K562 (cell line): ENCODE measurements around the gene ZNF260. TPM values are rescaled to one million over a fixed set of nuclear protein-coding genes. Genes with fewer than 3 reads are reported as not detected.

Source experiments
- ATAC-seq: fragments of 200-7000 bp; cut with Tn5 transposase; 3 replicates; pipeline ENCODE4 v1.9.1; 2020; ENCODE audit warnings: moderate library complexity
- BruUV-seq: library from RNA; stranded (reverse); fragments of 400-500 nt; replicated peaks from 2 replicates; lab custom pipeline; 2021; lab: Mats Ljungman, UMichigan
- CTCF ChIA-PET: fragments of 300-600 bp; formaldehyde crosslinking; extraction: SDS; loops from one replicate; lab custom pipeline; 2021; ENCODE audit warnings: low intra/inter-chr PET ratio; lab: Yijun Ruan, JAX
- POLR2A ChIA-PET: fragments of 300-600, 350-650 bp; sonication (Branson Sonifier 250); formaldehyde crosslinking; extraction: SDS; loops from one replicate; lab custom pipeline; 2021; ENCODE audit warnings: antibody characterized with exemption, inconsistent platforms; lab: Yijun Ruan, JAX
- DNase-seq, 4 experiments: peaks; one replicate each; pipeline versions ENCODE4 v3.0.0 to v3.0.0-alpha.2; 2011 to 2018; ENCODE audit warnings: low spot score in 3 of 4, mixed read lengths in 3 of 4; ENCODE audit errors: extremely low read depth in 1 of 4
- FAIRE-seq: peaks from 2 replicates; lab custom pipeline; 2011; peaks lifted over from hg19 to GRCh38; lab: Jason Lieb, UNC
- H2AFZ ChIP-seq: 2 replicates; pipeline ENCODE4 v1.6.0; 2011; ENCODE audit warnings: low read depth, low read length, control low read depth, inconsistent platforms
- H3K27ac ChIP-seq: fragments of 200-600 bp; 3 replicates; pipeline ENCODE4 v1.8.0; 2011; ENCODE audit warnings: low read depth, mild to moderate bottlenecking, control low read depth, inconsistent platforms, low read length, moderate library complexity, mixed read lengths; ENCODE audit errors: extremely low read depth
- H3K27me3 ChIP-seq, 2 experiments: fragments of 300-600 bp in 1 of 2; 2 replicates in 1 of 2; 3 replicates in 1 of 2; pipeline versions ENCODE4 v1.6.0 to v1.8.0; 2011; ENCODE audit warnings: inconsistent platforms in 2 of 2, low read length in 2 of 2, mild to moderate bottlenecking in 1 of 2, mixed read lengths in 1 of 2, moderate library complexity in 1 of 2; ENCODE audit not compliant: control insufficient read depth in 2 of 2, insufficient read depth in 2 of 2
- H3K36me3 ChIP-seq: fragments of 300-600 bp; 3 replicates; pipeline ENCODE4 v1.8.0; 2011; ENCODE audit warnings: mild to moderate bottlenecking, low read length, inconsistent platforms; ENCODE audit not compliant: control insufficient read depth, insufficient read depth
- H3K4me1 ChIP-seq, 2 experiments: fragments of 200-600 bp in 1 of 2; replicated peaks in 1 of 2; 2 replicates in 1 of 2; 3 replicates in 1 of 2; pipeline versions ENCODE4 v1.5.1 to v1.8.0; 2011; ENCODE audit warnings: inconsistent platforms in 2 of 2, low read length in 2 of 2, mild to moderate bottlenecking in 1 of 2, mixed read lengths in 1 of 2, moderate library complexity in 1 of 2; ENCODE audit not compliant: control insufficient read depth in 2 of 2, insufficient read depth in 2 of 2
- H3K4me2 ChIP-seq: 2 replicates; pipeline ENCODE4 v1.6.1; 2011; ENCODE audit warnings: low read length, control low read depth, inconsistent platforms, mixed read lengths; ENCODE audit not compliant: insufficient read depth
- H3K4me3 ChIP-seq: fragments of 200-600 bp; sonication (generic), shearing (Covaris generic); 2 replicates; pipeline ENCODE4 v1.5.1; 2016; ENCODE audit warnings: control low read depth, inconsistent platforms
- H3K79me2 ChIP-seq: fragments of 200-600 bp; 3 replicates; pipeline ENCODE4 v1.8.0; 2011; ENCODE audit warnings: low read length, inconsistent platforms; ENCODE audit not compliant: control insufficient read depth, insufficient read depth
- H3K9ac ChIP-seq, 2 experiments: 2 replicates each; pipeline versions ENCODE4 v1.6.0 to v1.6.1; 2011; ENCODE audit warnings: low read depth in 2 of 2, low read length in 2 of 2, control low read depth in 1 of 2, inconsistent platforms in 1 of 2, mild to moderate bottlenecking in 1 of 2, mixed read lengths in 1 of 2; ENCODE audit not compliant: insufficient read depth in 1 of 2
- H3K9me1 ChIP-seq: one replicate; pipeline ENCODE4 v1.6.0; 2011; ENCODE audit warnings: inconsistent platforms, mild to moderate bottlenecking, low read length, moderate library complexity; ENCODE audit not compliant: control insufficient read depth, insufficient read depth
- H3K9me3 ChIP-seq: replicated peaks from 2 replicates; pipeline ENCODE4 v1.5.1; 2011; ENCODE audit warnings: low read depth, low read length, inconsistent platforms; ENCODE audit not compliant: control insufficient read depth, insufficient read depth
- H4K20me1 ChIP-seq: replicated peaks from 2 replicates; pipeline ENCODE4 v1.6.1; 2011; ENCODE audit warnings: low read length, inconsistent platforms, mixed read lengths; ENCODE audit not compliant: control insufficient read depth, insufficient read depth
- ARID2 ChIP-seq: fragments of 450-650 bp; IDR thresholded peaks from 2 replicates; pipeline ENCODE4 v1.6.1; 2017; ENCODE audit warnings: antibody characterized with exemption, mild to moderate bottlenecking
- CBFB ChIP-seq: sonication (generic); formaldehyde crosslinking; IDR thresholded peaks from 2 replicates; pipeline ENCODE4 v1.4.0; 2020; ENCODE audit warnings: mild to moderate bottlenecking, missing genetic modification reagents
- GATAD2B ChIP-seq: fragments of 450-650 bp; IDR thresholded peaks from 2 replicates; pipeline ENCODE4 v1.6.1; 2017; ENCODE audit warnings: mild to moderate bottlenecking, borderline replicate concordance
- HDAC2 ChIP-seq: fragments of 450-650 bp; IDR thresholded peaks from 2 replicates; pipeline ENCODE4 v1.6.1; 2016; ENCODE audit warnings: mild to moderate bottlenecking
- HNRNPK ChIP-seq: fragments of 200-400 bp; formaldehyde crosslinking; IDR thresholded peaks from one replicate; pipeline ENCODE4 v1.6.1; 2018; ENCODE audit warnings: mild to moderate bottlenecking, low read depth, low read length; ENCODE audit not compliant: poor library complexity, severe bottlenecking
- MAFF ChIP-seq: IDR thresholded peaks from 2 replicates; pipeline ENCODE4 v1.6.1; 2012; ENCODE audit warnings: low read length, improper control_type of control experiment
- PTBP1 ChIP-seq: fragments of 200-400 bp; formaldehyde crosslinking; IDR thresholded peaks from 2 replicates; pipeline ENCODE4 v1.6.1; 2017; ENCODE audit warnings: low read depth, low read length
- SP2 ChIP-seq: IDR thresholded peaks from 2 replicates; pipeline ENCODE4 v1.6.1; 2011; ENCODE audit warnings: mild to moderate bottlenecking, low read depth, low read length, moderate library complexity; ENCODE audit not compliant: poor library complexity, severe bottlenecking; ENCODE audit errors: extremely low read depth
- STAT5A ChIP-seq: IDR thresholded peaks from 2 replicates; pipeline ENCODE4 v1.6.1; 2012; ENCODE audit warnings: low read length, inconsistent platforms, borderline replicate concordance
- ZNF134 ChIP-seq: fragments of 250-450 bp; sonication (Bioruptor Pico); conservative IDR thresholded peaks from 2 replicates; pipeline ENCODE4 v1.4.0; 2020
- ZNF589 ChIP-seq: fragments of 200-800 bp; sonication (Bioruptor generic); IDR thresholded peaks from 2 replicates; pipeline ENCODE4 v1.6.1; 2016; ENCODE audit warnings: low read depth, missing genetic modification characterization, missing compliant biosample characterization
- ZNF75A ChIP-seq: fragments of 450-650 bp; formaldehyde crosslinking; IDR thresholded peaks from 2 replicates; pipeline ENCODE4 v1.4.0; 2020; ENCODE audit warnings: mild to moderate bottlenecking
- WGBS: fragments of 100-300 bp; shearing (Covaris generic); methylation state at CpG from one replicate; pipeline ENCODE4 v1.1.6; 2016; ENCODE audit warnings: low coverage, mixed read lengths; ENCODE audit not compliant: insufficient coverage; ENCODE audit errors: missing lambda C conversion rate; 5-methylcytosine and 5-hydroxymethylcytosine counted together
- in situ Hi-C: fragments of 300-500 bp; cut with MboI; formaldehyde crosslinking; loops from 4 replicates; pipeline ENCODE4 v1.15.0; 2018; ENCODE audit warnings: inconsistent platforms, mixed read lengths
- intact Hi-C: fragments of 100-400 bp; cut with micrococcal nuclease; formaldehyde crosslinking; loops from 2 replicates; pipeline ENCODE4 v1.14.2; 2022
- polyA plus RNA-seq, 8 experiments: library from polyadenylated mRNA; depleted of rRNA in 4 of 8; stranded (reverse) in 5 of 8; unstranded in 3 of 8; fragments of >200 nt; fragmentation: Nextera tagmentation in 2 of 8; fragmentation: Illumina TruSeq in 1 of 8; extraction: Ambion mirVana in 2 of 8; extraction: Trizol in 1 of 8; gene quantifications; 2 replicates each; pipeline versions ENCODE4 v1.2.1 to v1.2.3, GENCODE V29; 2011 to 2014; ENCODE audit warnings: inconsistent platforms in 1 of 8, missing spikeins in 1 of 8
- total RNA-seq, 7 experiments: library from RNA; depleted of rRNA in 6 of 7; stranded (reverse); fragments of >200 nt in 6 of 7; fragmentation: Illumina TruSeq in 2 of 7; extraction: Trizol in 2 of 7; gene quantifications; 2 replicates each; pipeline versions ENCODE4 v1.2.1 to v1.2.3, GENCODE V29; 2011 to 2021; ENCODE audit warnings: low replicate concordance in 1 of 7
- TF ChIP-seq, protein P1 (sequence below): fragments of 450-650 bp; formaldehyde crosslinking; IDR thresholded peaks from 2 replicates; pipeline ENCODE4 v1.4.0; 2020; ENCODE audit warnings: mild to moderate bottlenecking, moderate library complexity
- TF ChIP-seq, protein P2 (sequence below): fragments of 450-650 bp; IDR thresholded peaks from 2 replicates; pipeline ENCODE4 v1.6.1; 2016; ENCODE audit warnings: missing biosample characterization, missing genetic modification characterization
- TF ChIP-seq, protein P3 (sequence below), 2 experiments: fragments of 450-650 bp; IDR thresholded peaks; 2 replicates each; pipeline ENCODE4 v1.6.1; 2016
- TF ChIP-seq, protein P4 (sequence below): sonication (generic); formaldehyde crosslinking; IDR thresholded peaks from 2 replicates; pipeline ENCODE4 v1.9.0; 2022; ENCODE audit warnings: mild to moderate bottlenecking, missing genetic modification reagents

ZNF260 gene
- total and polyA plus RNA-seq, 9 of the 15 experiments (the other 6 are each of a cell fraction or from before 2014, with no cell fraction given), result 2.6 to 16.6 (median 5.8) TPM

DNA sequence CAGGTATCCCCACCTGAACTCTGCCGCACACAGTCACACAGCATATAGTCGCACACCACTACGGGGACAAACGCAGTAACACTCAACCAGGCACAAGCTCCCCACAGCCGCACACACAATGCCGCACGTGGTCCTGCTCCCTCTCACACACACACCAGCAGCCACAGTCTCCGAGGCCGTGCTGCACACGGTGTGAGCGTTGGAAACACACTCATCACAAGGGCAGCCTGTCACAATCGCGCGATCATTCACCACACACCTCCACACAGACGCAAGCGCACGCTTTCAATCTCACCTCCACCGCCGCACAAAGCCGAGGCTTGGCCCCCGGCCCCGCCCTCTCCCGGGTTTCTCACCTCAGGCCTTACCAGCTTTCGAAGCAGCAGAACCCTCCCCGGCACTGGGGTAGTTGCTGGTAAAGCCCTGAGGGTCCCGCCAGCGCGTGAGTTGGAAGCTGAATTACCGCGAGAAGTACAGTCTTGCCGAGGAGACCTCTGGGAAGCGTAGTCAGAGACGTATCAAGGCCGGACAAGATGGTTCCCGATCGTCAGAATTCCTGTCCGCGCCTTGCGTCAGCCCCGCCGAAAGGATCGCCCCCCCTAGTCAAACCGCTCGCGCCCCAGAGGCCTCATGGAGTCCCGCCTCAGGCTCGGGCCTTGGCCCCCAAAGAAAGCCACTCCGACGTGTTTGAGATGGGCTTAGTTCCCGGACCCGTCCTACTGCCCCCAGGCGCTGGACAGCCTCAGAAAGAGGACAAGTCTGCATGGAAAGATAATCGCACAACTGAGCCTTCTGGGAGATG lies 38.8 kb downstream of the ZNF260 start, which contains the start of gene ZNF566 (continued):
- TF ChIP-seq CBFB (CRISPR knock-in tag) (peak; percentile 72; the same call in 1 of the 2 replicates), ARID2 (peak; percentile 6; the same call in 1 of the 2 replicates), MAFF (peak; percentile 17; the same call in 1 of the 2 replicates), PTBP1 (peak; percentile 47; the same call in 1 of the 2 replicates), ZNF75A (0 out of 2 replicates have a peak, but pooled peaks have one; percentile 34), HDAC2 (0 out of 2 replicates have a peak, but pooled peaks have one; percentile 48)
- TF ChIP-seq, protein P1, sequence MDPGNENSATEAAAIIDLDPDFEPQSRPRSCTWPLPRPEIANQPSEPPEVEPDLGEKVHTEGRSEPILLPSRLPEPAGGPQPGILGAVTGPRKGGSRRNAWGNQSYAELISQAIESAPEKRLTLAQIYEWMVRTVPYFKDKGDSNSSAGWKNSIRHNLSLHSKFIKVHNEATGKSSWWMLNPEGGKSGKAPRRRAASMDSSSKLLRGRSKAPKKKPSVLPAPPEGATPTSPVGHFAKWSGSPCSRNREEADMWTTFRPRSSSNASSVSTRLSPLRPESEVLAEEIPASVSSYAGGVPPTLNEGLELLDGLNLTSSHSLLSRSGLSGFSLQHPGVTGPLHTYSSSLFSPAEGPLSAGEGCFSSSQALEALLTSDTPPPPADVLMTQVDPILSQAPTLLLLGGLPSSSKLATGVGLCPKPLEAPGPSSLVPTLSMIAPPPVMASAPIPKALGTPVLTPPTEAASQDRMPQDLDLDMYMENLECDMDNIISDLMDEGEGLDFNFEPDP (CRISPR knock-in tag), result no peak

DNA sequence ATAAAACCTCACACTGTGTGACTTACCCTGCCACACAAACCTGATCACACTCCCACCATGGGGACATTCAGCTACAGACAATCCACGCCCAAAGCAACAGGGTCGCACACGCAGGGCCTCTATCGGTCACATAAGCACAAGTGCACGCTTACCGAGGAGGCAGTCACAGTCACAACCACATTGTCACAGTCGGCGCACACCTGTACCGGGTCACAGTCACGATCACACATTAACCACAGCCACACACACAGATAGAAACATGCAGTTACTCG lies 39.3 kb downstream of the ZNF260 start:
- 2% methylated on average over 11 of the region's 11 CpGs for WGBS
- H3K9me1 ChIP-seq, result no peaks in the 10 kb centered on the region
- peak; percentile 66 for ATAC-seq
- peak overlapping the region; percentile 88 to 99 for H3K9ac ChIP-seq
- no peaks in the 10 kb centered on the region for H4K20me1 ChIP-seq
- no peaks in the 10 kb centered on the region for H3K27me3 ChIP-seq
- FAIRE-seq, result no peak
- CTCF ChIA-PET, result no interaction called here
- H3K4me3 ChIP-seq, result peak overlapping the region; percentile 57
- in situ Hi-C loops, result no loop called here
- H3K9me3 ChIP-seq, result peaks cover 3% of the 10 kb centered on the region; the same call in 1 of the 2 replicates
- H3K36me3 ChIP-seq, result no peaks in the 10 kb centered on the region
- H3K79me2 ChIP-seq, result peaks cover 33% of the 10 kb centered on the region
- peaks cover 4 to 11% of the 10 kb centered on the region in 2 experiments; a peak in 3 of 5 replicates for H3K4me1 ChIP-seq
- H3K27ac ChIP-seq, result peak overlapping the region; percentile 91
- H2AFZ ChIP-seq, result peak overlapping the region; percentile 92
- no TSS peak for BruUV-seq
- peak overlapping the region; percentile 100 for H3K4me2 ChIP-seq
- POLR2A ChIA-PET, result interaction anchor here (0.6 to 2.4 kb wide), 16 partner anchors 9 to 352 kb away, joined by 3 to 11 read pairs (median 3); partner anchors contain the start of genes ZFP14, ZNF260 and ZNF567
- DNase-seq, result peak; percentile 43 to 74 (median 53)
- intact Hi-C loops, result no loop called here
- TF ChIP-seq, protein P2, sequence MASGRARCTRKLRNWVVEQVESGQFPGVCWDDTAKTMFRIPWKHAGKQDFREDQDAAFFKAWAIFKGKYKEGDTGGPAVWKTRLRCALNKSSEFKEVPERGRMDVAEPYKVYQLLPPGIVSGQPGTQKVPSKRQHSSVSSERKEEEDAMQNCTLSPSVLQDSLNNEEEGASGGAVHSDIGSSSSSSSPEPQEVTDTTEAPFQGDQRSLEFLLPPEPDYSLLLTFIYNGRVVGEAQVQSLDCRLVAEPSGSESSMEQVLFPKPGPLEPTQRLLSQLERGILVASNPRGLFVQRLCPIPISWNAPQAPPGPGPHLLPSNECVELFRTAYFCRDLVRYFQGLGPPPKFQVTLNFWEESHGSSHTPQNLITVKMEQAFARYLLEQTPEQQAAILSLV (tag), result no peak
- TF ChIP-seq GATAD2B (no peak), HNRNPK (no peak), SP2 (no peak), STAT5A (peak; percentile 17; the same call in 1 of the 2 replicates), ZNF589 (CRISPR knock-in tag) (no peak), ZNF134 (CRISPR knock-in tag) (no peak)
- TF ChIP-seq, protein P3, sequence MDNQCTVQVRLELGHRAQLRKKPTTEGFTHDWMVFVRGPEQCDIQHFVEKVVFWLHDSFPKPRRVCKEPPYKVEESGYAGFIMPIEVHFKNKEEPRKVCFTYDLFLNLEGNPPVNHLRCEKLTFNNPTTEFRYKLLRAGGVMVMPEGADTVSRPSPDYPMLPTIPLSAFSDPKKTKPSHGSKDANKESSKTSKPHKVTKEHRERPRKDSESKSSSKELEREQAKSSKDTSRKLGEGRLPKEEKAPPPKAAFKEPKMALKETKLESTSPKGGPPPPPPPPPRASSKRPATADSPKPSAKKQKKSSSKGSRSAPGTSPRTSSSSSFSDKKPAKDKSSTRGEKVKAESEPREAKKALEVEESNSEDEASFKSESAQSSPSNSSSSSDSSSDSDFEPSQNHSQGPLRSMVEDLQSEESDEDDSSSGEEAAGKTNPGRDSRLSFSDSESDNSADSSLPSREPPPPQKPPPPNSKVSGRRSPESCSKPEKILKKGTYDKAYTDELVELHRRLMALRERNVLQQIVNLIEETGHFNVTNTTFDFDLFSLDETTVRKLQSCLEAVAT (IDR thresholded peaks at IDR 0.05), result 0 out of 4 replicates have a peak, but pooled peaks of 1 of the 2 experiments have one; percentile 47
- TF ChIP-seq, protein P4, sequence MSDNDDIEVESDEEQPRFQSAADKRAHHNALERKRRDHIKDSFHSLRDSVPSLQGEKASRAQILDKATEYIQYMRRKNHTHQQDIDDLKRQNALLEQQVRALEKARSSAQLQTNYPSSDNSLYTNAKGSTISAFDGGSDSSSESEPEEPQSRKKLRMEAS (CRISPR knock-in tag), result no peak
